NCI-H2107 treated with DMSO at 0.1 percent for 48 hours (cell line): ENCODE results near the gene TMEM255B.
"Not testable (repeated sequence)": the region's sequence is repeated elsewhere in the genome, so short reads cannot be mapped to it uniquely, and the experiment has no call there.

Source experiments
- DNase-seq: peaks from one replicate; lab custom pipeline; 2025; ENCODE audit not compliant: unreplicated experiment; lab: John Stamatoyannopoulos, UW

The TMEM255B gene

DNA sequence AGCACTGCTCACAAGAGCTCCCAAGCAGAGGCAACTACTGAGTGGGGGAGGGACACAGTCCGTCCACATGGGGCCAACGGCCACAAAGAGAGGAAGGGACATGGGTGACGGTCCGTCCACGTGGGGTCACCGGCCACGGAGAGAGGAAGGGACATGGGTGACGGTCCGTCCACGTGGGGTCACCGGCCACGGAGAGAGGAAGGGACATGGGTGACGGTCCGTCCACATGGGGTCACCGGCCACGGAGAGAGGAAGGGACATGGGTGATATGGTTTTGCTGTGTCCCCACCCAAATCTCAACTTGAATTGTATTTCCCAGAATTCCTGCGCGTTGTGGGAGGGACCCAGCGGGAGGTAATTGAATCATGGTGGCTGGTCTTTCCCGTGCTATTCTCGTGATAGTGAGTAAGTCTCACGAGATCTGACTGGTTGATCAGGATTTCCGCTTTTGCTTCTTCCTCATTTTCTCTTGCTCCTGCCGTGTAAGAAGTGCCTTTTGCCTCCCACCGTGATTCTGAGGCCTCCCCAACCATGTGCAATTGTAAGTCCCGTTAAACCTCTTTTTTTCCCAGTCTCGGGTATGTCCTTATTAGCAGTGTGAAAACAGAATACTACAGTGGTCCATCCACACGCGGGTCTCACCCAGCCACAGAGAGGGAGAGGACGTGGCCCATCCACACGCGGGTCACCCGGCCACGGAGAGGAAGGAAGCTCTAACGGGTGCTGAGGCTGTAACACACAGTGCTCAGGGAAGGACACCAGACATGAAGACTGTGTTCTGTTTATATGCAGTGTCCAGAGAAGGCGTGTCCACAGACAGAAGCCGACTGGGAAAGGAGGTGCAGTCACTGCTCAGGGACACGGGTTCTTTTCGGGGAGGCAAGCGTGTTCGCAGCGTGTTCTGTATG, 56.4 kb downstream of the TMEM255B start:
- no peak for DNase-seq

DNA sequence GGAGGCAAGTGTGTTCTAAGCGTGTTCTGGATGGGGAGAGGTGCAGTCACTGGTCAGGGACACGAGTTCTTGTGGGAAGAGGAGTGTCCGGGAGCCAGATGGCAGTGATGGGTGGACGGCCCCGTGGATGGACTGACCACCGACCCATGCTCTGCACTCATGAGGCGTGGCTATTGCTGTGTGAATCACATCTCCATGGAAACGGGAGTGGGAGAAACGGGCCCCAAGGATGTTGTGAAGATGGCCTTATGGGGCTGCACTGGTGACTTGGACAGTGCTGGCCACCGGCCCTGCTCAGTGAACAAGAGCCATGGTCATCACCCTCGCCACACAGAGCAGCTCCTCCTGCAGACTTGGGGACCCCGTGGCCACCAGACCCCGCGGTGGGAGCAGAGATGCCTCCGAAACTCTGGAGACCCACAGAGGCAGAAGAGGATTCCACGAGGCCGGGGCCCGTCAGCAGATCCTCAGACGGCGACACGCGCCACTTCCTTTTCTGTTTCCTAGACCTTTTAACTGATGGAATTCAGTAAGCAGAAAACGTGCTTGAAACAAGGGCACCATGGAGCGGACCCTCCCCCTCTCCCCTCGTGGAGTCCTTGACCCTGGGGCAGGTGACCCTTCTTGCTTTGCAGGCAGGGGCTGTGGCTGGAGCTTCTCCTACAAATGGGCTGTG, 57.4 kb downstream of the TMEM255B start:
- no peak for DNase-seq

DNA sequence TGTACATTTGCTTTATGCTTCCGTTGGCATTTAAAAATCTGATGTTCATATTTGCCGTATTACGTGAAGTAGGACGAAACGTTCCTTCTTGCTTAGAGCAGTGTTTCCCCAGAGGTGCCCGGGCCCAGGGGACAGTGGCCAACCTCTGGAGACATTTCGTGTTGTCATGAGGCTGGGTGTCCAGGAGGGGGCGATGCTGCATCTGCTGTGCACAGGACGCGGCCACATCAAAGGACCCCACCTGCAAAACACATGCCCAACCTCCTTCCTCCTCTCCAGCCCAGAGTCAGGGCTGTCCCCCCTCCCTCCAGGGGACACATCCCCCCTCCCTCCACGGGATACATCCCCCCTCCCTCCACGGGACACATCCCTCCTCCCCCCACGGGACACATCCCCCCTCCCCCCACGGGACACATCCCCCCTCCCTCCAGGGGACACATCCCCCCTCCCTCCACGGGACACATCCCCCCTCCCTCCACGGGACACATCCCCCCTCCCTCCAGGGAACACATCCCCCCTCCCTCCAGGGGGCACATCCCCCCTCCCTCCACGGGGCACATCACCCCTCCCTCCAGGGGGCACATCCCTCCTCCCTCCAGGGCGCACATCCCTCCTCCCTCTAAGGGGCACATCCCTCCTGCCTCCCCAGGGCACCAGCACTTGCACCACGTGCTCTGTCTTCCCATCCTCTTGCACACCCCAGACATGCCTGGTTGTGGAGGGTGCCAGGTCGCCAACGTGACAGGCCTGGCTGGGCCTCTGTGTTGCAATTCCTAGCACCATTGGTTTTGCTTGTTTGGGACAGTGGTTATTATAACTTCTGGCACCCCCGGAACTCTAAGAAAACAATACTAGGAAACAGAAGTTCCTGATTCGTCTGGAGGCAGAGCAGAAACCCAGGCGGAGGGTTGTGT, 58.2 kb downstream of the TMEM255B start:
- peak; percentile 61 for DNase-seq

GRCh38 chr13:113817860-113818691, 59.0 kb downstream of the TMEM255B start:
- DNase-seq, result no peak

- no peak for DNase-seq
These were observed 59.8 kb downstream of the TMEM255B start for GRCh38 chr13:113818700-113819295.

DNA sequence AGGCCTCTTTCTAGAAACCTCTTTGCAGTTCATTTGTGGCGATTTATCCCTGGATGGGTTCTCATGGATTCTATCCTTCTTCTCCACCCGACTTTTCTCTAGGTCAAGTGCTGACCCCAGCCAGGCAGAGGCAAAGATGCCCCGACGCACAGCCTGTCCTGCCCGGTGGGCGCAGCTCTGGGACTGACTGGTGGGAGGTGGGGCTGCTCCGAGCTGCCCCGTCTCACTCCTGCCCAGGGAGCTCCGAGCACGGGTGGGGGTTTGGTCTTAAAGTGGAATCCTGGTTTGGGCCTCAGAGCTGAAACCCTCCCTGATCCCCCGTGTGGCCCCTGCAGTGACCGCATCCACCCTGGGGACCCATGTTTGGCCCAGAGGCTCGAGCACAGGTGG, 60.3 kb downstream of the TMEM255B start:
- no peak for DNase-seq

DNA sequence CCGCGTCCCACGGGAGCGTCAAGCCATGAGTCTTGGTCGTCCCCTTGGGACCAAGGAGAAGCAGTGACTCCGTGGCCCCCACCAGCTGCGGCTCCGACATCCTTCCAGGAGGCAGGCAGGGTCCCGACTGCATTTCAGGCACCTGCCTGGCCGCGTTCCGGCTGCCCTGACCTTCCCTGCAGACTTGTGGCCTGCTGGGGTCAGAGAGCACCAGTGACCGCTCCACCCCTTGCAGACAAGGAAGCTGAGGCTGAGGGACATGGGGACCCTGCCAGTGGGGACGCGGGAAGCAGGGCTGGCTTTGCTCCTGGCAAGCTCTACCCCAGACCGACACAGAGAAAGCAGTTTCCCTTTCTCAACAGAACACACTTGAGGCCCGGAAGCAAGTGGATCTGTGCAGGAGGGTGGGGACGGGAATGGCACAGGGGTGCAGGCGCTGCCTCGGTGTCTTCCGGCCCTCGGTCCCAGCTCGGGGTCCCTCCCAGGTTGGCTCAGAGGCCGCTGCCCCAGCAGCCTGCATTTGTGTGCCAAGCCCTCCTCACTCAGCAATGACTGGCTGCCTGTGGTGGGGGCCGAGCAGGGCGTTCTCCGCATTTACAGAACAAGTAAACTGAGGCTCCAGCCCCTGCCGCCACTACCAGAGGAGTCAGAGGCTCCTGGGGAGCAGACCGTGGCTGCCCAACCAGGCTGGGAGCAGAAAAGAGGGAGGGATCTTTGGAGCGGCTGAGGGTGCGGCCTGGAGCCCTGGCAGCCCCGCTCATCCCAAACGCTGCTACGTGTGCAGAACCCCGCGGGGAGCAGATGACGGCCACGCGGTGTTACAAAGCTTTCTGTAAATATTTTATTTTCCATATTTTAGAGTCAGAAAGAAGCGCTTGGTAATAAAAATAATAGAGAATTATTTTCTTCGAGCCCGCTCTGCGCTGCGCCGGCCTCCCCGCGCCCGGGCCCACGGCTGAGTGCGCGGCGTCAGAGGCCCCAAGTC, 61.0 kb downstream of the TMEM255B start:
- DNase-seq, result no peak

GRCh38 chr13:113820813-113821651, 62.0 kb downstream of the TMEM255B start:
- DNase-seq, result peak; percentile 73

DNA sequence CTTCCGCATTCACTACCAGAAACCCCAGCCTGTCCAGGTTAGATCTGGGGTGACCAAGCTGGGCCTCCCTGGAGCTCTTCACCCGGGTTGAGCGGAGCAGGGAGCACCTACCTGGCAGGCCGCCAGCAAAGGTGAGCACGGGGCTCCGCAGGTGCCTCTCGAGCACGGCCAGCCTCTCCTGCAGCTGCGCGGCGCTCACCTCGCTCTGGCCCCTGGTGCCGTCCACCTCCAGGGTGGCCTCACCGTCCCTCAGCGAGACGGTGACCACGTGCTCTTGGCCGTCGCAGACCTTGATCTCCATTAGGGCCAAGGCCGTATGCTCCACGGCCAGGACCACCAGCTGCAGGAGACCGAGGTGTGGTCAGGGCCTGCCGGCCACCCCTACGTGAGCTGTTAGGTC, 62.8 kb downstream of the TMEM255B start:
- no peak for DNase-seq

DNA sequence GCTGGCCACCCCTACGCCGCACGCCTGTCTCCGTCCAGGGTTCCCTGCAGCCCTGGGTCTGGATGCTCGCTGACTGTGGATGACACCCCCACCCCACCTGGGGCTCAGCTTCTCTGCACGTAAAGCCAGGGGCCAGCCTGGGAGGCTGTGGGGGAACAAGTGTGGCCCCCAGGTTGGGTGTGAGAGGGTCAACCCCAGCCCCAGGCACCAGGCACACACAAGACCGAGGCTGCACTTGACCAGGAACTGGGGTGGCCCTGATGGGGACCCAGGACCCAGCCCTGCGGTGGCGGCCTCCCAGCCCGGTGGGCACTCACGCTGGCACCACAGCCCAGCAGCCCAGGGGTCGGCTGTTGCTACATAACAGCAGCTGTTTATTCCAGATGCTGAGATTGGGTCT, 63.2 kb downstream of the TMEM255B start:
- no peak for DNase-seq

DNA sequence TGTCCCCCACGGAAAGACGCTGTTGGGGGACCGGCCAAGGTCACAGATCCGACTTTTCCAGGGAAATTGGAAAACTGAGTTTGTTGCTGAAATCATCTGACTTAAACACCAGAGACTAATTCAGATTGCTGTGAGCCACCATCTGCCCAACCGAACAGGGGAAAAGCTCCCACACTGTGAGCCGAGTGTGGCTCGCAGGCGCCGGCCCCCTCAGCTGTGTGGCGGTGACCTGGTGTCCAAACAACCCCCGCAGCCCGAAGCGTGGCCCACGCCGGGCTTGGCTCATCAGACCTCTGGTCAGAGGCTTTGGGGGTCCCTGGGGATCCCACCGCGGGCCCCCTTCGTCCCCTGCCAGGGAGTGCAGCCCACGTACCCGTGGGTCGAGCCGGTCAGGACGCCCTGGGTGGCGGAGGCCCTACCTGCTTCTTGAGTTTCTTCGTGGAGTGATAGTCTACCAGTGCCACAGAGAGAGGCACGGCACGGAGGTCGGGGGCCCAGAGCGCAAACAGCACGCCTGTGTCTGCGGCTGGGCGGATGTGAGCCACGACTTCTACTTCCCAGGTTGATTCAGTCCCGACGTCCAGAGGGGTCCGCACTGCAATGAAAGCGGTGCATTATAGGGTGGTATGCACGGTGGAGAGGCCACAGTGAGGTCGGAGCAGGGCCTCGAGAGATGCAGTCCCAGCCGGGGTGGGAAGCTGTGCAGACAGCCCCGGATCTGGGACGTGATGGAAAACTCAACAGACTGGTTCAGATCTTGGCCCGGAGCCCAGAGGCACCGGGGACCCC, 64.1 kb downstream of the TMEM255B start:
- no peak for DNase-seq

DNA sequence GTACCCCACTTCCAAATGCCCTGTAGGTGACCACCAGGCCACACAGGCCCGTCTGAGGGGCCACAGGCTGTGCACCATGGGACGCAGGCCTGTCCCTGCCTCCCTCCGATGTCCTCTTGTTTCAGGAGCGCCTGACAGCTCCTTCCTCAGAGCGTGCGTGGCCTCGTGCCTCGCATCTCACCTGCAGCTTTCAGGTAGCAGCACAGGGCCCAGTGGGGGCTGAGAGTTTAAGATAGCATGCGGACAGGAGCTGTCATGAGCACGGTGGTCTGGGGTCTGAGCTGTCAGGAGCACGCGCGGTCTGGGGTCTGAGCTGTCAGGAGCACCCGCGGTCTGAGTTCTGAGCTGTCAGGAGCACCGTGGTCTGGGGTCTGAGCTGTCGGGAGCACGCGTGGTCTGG, 64.7 kb downstream of the TMEM255B start:
- no peak for DNase-seq

DNA sequence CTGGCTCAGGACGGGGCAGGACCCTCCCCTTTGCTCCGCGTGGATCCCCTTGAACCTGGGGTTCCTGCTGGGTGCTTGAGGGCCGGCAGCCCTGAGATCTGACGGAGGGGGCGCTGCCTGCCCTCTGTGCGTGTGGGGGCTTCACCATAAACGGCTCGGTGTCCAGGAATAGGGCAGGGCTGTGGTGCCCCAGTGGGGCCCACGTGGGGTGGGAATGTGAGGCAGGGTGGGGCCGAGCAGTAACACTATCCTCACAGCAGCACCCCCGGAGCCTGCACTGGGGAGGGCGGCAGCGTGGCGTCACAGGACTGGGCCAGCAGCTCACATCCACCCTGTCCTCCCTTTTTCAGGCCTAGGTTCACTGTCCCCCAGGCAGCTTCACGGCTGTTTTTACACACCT, 66.8 kb downstream of the TMEM255B start:
- DNase-seq, result no peak

DNA sequence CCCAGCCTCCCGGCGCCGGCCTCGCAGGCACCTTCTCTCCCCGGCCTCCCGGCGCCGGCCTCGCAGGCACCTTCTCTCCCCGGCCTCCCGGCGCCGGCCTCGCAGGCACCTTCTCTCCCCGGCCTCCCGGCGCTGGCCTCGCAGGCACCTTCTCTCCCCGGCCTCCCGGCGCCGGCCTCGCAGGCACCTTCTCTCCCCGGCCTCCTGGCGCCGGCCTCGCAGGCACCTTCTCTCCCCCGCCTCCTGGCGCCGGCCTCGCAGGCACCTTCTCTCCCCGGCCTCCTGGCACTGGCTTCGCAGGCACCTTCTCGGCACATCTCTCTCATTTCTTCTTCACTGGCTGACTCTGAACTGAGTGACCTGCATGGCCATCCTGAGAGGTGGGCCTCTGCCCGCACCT, 67.4 kb downstream of the TMEM255B start:
- not testable (repeated sequence) for DNase-seq

GRCh38 chr13:113827021-113827420, 68.0 kb downstream of the TMEM255B start:
- no peak for DNase-seq

DNA sequence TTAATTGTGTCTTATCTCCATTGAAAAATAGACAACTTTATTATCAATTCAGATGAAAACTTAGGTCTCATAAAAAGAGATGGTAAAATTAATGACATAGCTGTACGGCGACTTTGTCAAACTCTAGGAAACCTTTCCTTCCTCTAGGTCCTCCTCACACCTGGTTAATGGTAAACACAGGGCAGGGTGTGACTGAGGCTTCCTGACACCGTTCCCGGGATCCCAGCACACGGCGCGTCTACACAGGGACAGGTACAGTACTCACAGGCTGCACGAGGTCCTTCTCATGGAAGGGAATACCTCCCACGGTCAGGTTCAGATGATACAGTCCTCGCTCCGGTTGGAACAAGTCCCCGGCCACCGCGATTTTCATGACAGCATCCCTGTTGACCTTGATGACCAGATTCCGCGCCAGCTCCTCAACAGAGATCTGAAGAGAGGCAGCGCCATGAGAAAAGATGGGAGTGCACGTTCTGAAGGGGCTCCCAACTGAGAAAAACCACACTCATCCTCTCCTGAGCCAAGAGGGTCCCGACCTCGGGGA, 69.3 kb downstream of the TMEM255B start:
- no peak for DNase-seq

DNA sequence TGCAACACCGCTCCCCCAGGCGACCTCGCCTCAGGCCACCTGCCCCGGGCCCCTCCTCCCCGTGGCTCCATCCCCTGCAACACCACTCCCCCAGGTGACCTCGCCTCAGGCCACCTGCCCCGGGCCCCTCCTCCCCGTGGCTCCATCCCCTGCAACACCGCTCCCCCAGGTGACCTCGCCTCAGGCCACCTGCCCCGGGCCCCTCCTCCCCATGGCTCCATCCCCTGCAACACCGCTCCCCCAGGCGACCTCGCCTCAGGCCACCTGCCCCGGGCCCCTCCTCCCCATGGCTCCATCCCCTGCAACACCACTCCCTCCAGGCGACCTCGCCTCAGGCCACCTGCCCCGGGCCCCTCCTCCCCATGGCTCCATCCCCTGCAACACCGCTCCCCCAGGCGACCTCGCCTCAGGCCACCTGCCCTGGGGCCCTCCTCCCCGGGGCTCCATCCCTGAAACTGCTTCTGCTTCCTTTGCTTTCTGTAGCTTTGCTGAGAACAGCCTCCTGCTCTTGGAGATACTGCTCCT, 71.5 kb downstream of the TMEM255B start:
- DNase-seq, result not testable (repeated sequence)
